ENCODE measurements around the gene INTS14. TPM values are rescaled to one million over a fixed set of nuclear protein-coding genes. Genes with fewer than 3 reads are reported as not detected.
"Not testable (repeated sequence)": the region's sequence is repeated elsewhere in the genome, so short reads cannot be mapped to it uniquely, and the experiment has no call there.

INTS14 gene
- total RNA-seq, 2 donors from 2014 or later, result 51.1 to 51.3 TPM

DNA sequence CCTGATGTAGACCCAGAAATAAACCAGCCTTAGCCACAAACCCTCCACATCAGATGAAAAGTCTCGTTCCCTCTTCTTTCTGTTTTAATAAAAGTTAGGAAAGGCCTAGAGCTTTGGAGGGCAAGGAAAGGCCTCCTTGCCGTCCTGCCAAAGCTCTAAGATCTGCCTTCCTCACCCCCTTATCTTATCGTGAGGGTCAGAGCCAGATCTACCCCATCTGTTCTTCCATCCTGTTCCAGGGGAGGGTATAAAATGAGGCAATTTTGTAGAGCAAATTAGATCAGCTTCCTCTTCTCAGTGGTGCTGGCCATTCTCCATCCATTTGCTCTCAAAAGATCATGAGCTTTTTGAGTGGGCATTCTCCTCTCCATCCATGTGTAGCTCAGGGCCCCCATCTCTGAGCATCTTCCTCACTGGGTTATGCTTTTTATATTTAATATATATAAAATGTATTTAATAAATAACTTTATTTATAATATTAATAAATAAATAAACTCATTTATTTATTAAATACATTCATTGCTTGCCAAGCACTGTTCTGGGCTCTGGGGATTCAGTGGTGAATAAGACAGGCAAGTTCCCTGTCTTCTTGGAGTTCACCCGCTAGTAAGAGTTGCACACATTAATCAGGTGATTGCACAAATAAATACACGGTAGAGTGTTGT is 8.8 kb upstream of the INTS14 start:
- no peaks in the 10 kb centered on the region for H3K9me3 Mint-ChIP-seq
- no peaks in the 10 kb centered on the region for H3K36me3 Mint-ChIP-seq
- no peak overlapping the region for H3K27ac Mint-ChIP-seq
- ATAC-seq (no peak), DNase-seq (ENCODE audit: low spot score) (no peak)
- no peaks in the 10 kb centered on the region for H3K27me3 Mint-ChIP-seq
- peaks cover 0 to 5% of the 10 kb centered on the region in 2 donors for H3K4me1 Mint-ChIP-seq (ENCODE audit: low read depth in 2 of 2)
- no peak overlapping the region for H3K4me3 Mint-ChIP-seq

GRCh38 chr15:65618560-65619109 is 7.7 kb upstream of the INTS14 start:
- H3K9me3 Mint-ChIP-seq, result no peaks in the 10 kb centered on the region
- H3K27ac Mint-ChIP-seq, result no peak overlapping the region
- H3K4me1 Mint-ChIP-seq (ENCODE audit: low read depth in 2 of 2), result peaks cover 0 to 10% of the 10 kb centered on the region in 2 donors
- DNase-seq (ENCODE audit: low spot score) (no peak), ATAC-seq (no peak)
- no peak overlapping the region for H3K4me3 Mint-ChIP-seq
- no peaks in the 10 kb centered on the region for H3K27me3 Mint-ChIP-seq
- no peaks in the 10 kb centered on the region for H3K36me3 Mint-ChIP-seq

GRCh38 chr15:65615887-65616286 is 5.0 kb upstream of the INTS14 start:
- not testable (repeated sequence) for H3K4me3 Mint-ChIP-seq; H3K27me3 Mint-ChIP-seq; H3K36me3 Mint-ChIP-seq; DNase-seq (ENCODE audit: low spot score); H3K27ac Mint-ChIP-seq; H3K9me3 Mint-ChIP-seq; ATAC-seq
- peaks cover 22 to 27% of the 10 kb centered on the region in 2 donors for H3K4me1 Mint-ChIP-seq (ENCODE audit: low read depth in 2 of 2)

- H3K27me3 Mint-ChIP-seq, result no peaks in the 10 kb centered on the region
- peak overlapping the region; percentile 95 for H3K4me3 Mint-ChIP-seq
- H3K36me3 Mint-ChIP-seq, result no peaks in the 10 kb centered on the region
- no peaks in the 10 kb centered on the region for H3K9me3 Mint-ChIP-seq
- peaks cover 27% of the 10 kb centered on the region in 2 donors for H3K4me1 Mint-ChIP-seq (ENCODE audit: low read depth in 2 of 2)
- no peak for DNase-seq (ENCODE audit: low spot score)
- no peak for ATAC-seq
- peak overlapping the region; percentile 91 to 99 for H3K27ac Mint-ChIP-seq
These were observed 2.2 kb upstream of the INTS14 start for GRCh38 chr15:65612949-65613744.

DNA sequence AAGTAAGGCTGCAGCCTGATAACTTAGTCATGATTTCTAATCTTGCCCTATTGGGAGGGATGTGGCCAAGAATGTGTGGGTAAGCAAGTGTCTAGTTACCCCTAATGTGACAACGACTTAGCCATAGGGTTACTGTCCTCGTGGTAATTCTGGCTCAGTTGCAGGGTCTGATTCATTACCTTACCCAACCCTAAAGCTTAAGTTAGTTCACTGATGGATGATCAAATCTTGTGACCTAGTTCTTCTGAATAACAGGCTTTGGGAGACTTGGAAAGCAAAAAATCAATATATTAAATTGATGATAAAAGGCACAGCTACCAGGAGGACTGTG is 1.6 kb upstream of the INTS14 start:
- peaks cover 27% of the 10 kb centered on the region in 2 donors for H3K4me1 Mint-ChIP-seq (ENCODE audit: low read depth in 2 of 2)
- DNase-seq (ENCODE audit: low spot score) (no peak), ATAC-seq (peak in 1 of 2 donors; percentile 14)
- no peaks in the 10 kb centered on the region for H3K9me3 Mint-ChIP-seq
- H3K4me3 Mint-ChIP-seq, result peak overlapping the region; percentile 95
- no peaks in the 10 kb centered on the region for H3K27me3 Mint-ChIP-seq
- H3K36me3 Mint-ChIP-seq, result no peaks in the 10 kb centered on the region
- peak overlapping the region; percentile 91 to 99 for H3K27ac Mint-ChIP-seq

- no peak for DNase-seq (ENCODE audit: low spot score)
- Mint-ChIP-seq H3K4me3 (peak overlapping the region; percentile 95), H3K27me3 (no peaks in the 10 kb centered on the region), H3K9me3 (no peaks in the 10 kb centered on the region), H3K4me1 (ENCODE audit: low read depth in 2 of 2) (peaks cover 27% of the 10 kb centered on the region in 2 donors), H3K36me3 (no peaks in the 10 kb centered on the region), H3K27ac (peak overlapping the region; percentile 91 to 99)
- no peak for ATAC-seq
These were observed 1.1 kb upstream of the INTS14 start for GRCh38 chr15:65611888-65612615.

GRCh38 chr15:65603559-65603958 is 7.4 kb downstream of the INTS14 start:
- H3K4me3 Mint-ChIP-seq, result no peak overlapping the region
- peak overlapping the region in 1 of 2 donors; percentile 21 for H3K27ac Mint-ChIP-seq
- peaks cover 4% of the 10 kb centered on the region for H3K36me3 Mint-ChIP-seq
- H3K4me1 Mint-ChIP-seq (ENCODE audit: low read depth in 2 of 2), result no peaks in the 10 kb centered on the region
- DNase-seq (ENCODE audit: low spot score) (no peak), ATAC-seq (no peak)
- no peaks in the 10 kb centered on the region for H3K9me3 Mint-ChIP-seq
- no peaks in the 10 kb centered on the region for H3K27me3 Mint-ChIP-seq

- peak overlapping the region in 1 of 2 donors; percentile 21 for H3K27ac Mint-ChIP-seq
- H3K36me3 Mint-ChIP-seq, result peaks cover 6% of the 10 kb centered on the region
- no peaks in the 10 kb centered on the region for H3K4me1 Mint-ChIP-seq (ENCODE audit: low read depth in 2 of 2)
- ATAC-seq (no peak), DNase-seq (ENCODE audit: low spot score) (no peak)
- H3K4me3 Mint-ChIP-seq, result no peak overlapping the region
- H3K27me3 Mint-ChIP-seq, result no peaks in the 10 kb centered on the region
- no peaks in the 10 kb centered on the region for H3K9me3 Mint-ChIP-seq
These were observed 7.8 kb downstream of the INTS14 start for GRCh38 chr15:65603134-65603533.

GRCh38 chr15:65599677-65600076 is 11.3 kb downstream of the INTS14 start:
- Mint-ChIP-seq H3K4me3 (no peak overlapping the region), H3K27ac (no peak overlapping the region), H3K4me1 (ENCODE audit: low read depth in 2 of 2) (no peaks in the 10 kb centered on the region), H3K27me3 (no peaks in the 10 kb centered on the region), H3K9me3 (no peaks in the 10 kb centered on the region), H3K36me3 (peaks cover 9% of the 10 kb centered on the region)
- DNase-seq (ENCODE audit: low spot score) (no peak), ATAC-seq (no peak)

GRCh38 chr15:65598468-65598867 is 12.5 kb downstream of the INTS14 start:
- DNase-seq (ENCODE audit: low spot score) (no peak), ATAC-seq (no peak)
- Mint-ChIP-seq H3K27ac (peak overlapping the region in 1 of 2 donors; percentile 11), H3K36me3 (peaks cover 11% of the 10 kb centered on the region), H3K4me3 (no peak overlapping the region), H3K27me3 (no peaks in the 10 kb centered on the region), H3K9me3 (no peaks in the 10 kb centered on the region), H3K4me1 (ENCODE audit: low read depth in 2 of 2) (no peaks in the 10 kb centered on the region)

- H3K9me3 Mint-ChIP-seq, result no peaks in the 10 kb centered on the region
- peaks cover 23% of the 10 kb centered on the region for H3K36me3 Mint-ChIP-seq
- no peak overlapping the region for H3K4me3 Mint-ChIP-seq
- ATAC-seq, result no peak
- H3K27me3 Mint-ChIP-seq, result no peaks in the 10 kb centered on the region
- no peaks in the 10 kb centered on the region for H3K4me1 Mint-ChIP-seq (ENCODE audit: low read depth in 2 of 2)
- H3K27ac Mint-ChIP-seq, result no peak overlapping the region
- DNase-seq (ENCODE audit: low spot score), result no peak
These were observed 15.0 kb downstream of the INTS14 start for GRCh38 chr15:65595960-65596359.

DNA sequence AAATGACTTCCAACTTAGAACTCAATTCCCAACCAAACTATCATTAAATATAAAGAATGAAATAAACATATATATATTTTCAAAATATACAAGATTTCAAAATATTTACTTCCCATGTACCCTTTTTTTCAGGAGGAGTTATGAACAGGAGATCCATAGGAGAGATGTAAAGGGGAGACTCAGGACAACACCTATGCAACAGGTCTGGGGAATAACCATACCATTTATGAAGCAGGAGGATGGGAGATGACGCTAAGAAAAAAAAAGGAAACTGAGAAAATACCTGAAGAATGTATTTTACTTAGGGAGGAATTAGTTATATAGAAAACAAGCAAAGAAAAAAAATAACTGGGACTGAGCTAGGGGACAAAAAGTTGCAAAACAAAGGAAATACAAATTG is 23.8 kb downstream of the INTS14 start:
- no peak overlapping the region for H3K27ac Mint-ChIP-seq
- H3K4me3 Mint-ChIP-seq, result no peak overlapping the region
- no peak for ATAC-seq
- H3K36me3 Mint-ChIP-seq, result peaks cover 36% of the 10 kb centered on the region
- no peaks in the 10 kb centered on the region for H3K9me3 Mint-ChIP-seq
- no peaks in the 10 kb centered on the region for H3K27me3 Mint-ChIP-seq
- peaks cover 11 to 18% of the 10 kb centered on the region in 2 donors for H3K4me1 Mint-ChIP-seq (ENCODE audit: low read depth in 2 of 2)
- DNase-seq (ENCODE audit: low spot score), result no peak

- Mint-ChIP-seq H3K27ac (peak overlapping the region; percentile 43 to 61), H3K9me3 (no peaks in the 10 kb centered on the region), H3K36me3 (peaks cover 21% of the 10 kb centered on the region), H3K4me1 (ENCODE audit: low read depth in 2 of 2) (peaks cover 12 to 18% of the 10 kb centered on the region in 2 donors), H3K4me3 (peak overlapping the region; percentile 36), H3K27me3 (no peaks in the 10 kb centered on the region)
- DNase-seq (ENCODE audit: low spot score) (no peak), ATAC-seq (no peak)
These were observed 26.7 kb downstream of the INTS14 start for GRCh38 chr15:65584241-65584640.

GRCh38 chr15:65583701-65584100 is 27.2 kb downstream of the INTS14 start:
- Mint-ChIP-seq H3K9me3 (no peaks in the 10 kb centered on the region), H3K4me1 (ENCODE audit: low read depth in 2 of 2) (peaks cover 12 to 18% of the 10 kb centered on the region in 2 donors), H3K27ac (peak overlapping the region; percentile 43 to 61), H3K36me3 (peaks cover 21% of the 10 kb centered on the region), H3K4me3 (peak overlapping the region; percentile 25), H3K27me3 (no peaks in the 10 kb centered on the region)
- DNase-seq (ENCODE audit: low spot score) (no peak), ATAC-seq (peak in 1 of 2 donors; percentile 72)
